NOMO-1 treated with dmso at 0.1 percent for 144 hours (cell line): ENCODE results near the gene MPG.
"Not testable (repeated sequence)": the region's sequence is repeated elsewhere in the genome, so short reads cannot be mapped to it uniquely, and the experiment has no call there.

Experiments
- DNase-seq: peaks from one replicate; lab custom pipeline; 2025; ENCODE audit not compliant: unreplicated experiment; lab: John Stamatoyannopoulos, UW

The MPG gene, protein sequence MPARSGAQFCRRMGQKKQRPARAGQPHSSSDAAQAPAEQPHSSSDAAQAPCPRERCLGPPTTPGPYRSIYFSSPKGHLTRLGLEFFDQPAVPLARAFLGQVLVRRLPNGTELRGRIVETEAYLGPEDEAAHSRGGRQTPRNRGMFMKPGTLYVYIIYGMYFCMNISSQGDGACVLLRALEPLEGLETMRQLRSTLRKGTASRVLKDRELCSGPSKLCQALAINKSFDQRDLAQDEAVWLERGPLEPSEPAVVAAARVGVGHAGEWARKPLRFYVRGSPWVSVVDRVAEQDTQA

DNA sequence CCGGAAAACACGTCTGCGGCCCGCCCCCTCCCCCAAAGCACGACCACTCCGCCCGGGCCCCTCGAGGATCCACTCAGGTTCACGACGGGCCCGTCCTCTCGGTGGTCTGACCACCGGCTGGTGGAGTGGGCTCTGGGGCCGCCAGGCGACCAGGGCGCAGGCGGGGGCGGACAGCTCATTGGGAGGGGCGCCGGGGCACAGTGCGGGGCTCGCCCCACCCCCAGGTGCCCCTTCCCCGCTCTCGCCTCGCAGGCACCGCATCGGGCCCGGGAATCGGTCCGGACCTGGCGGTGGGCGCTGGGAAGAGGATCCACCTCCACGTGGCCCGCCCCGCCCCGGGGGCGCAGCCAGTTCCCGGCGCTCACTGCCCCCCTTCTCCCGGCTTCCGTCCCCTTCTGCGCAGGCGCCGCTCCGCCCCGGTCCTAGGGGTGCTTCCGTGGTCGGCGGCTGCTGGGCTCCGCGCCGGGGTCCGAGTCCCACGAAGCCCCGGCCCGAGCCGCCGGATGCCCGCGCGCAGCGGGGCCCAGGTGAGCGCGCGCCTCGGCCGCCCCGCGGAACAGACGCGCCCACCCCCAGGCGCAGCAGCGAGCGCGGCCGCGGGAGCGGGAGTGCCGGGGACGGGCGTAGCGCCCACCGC, at the start of gene MPG:
TSS of gene MPG (plus strand) at position 419 of the 637 bp plus-strand sequence. CDS start at position 504, 85 bp downstream.
- peak; percentile 75 for DNase-seq

DNA sequence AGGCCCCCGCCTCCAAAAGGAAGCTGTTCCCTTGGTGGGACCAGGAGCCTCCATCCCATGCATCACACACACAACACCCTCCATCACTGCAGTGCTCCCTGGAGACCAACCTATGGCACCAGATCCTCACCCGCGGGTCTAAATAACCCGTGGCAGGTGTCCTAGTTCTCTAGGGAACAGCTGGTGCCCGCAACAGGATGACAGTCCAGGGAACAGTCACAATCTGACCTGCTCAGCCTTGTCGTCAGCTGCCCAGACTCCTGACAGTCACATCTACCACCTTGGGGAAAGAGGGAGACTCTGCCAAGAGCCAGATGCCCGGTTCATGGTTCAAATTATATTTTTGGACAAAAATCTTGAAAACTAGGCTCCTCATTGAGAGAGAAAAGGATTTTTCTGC, 47.4 kb upstream of the MPG start:
- DNase-seq = not testable (repeated sequence)

DNA sequence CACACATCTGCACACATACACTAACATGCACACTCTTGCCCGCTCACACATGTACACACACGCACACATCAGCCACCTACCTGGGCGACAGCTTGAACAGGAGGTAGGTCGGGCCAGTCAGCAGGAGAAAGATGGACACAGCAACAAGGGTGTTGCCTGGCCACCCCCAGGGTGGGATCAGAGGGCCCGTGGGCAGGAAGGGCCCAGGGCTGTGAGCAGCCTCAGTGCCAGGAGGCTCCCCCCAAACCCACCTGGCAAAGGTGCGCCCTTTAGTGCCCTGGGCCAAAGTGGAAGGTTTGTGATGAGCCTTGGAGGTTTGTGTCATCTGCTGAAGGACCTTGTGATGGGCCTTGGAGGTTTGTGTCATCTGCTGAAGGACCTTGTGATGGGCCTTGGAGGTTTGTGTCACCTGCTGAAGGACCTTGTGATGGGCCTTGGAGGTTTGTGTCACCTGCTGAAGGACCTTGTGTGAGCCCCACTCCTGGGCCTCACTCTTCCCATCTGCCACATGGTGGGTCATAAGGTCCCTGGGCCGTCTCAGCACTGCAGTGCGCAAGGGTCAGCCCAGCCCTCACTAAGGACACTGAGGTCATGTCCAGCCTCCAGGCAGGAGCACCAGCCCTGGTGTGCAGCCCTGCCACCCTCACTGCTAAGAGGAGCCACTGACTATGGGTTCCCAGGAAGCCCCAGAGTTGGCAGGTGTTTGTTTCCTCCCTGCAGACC, 44.7 kb upstream of the MPG start:
- not testable (repeated sequence) for DNase-seq

DNA sequence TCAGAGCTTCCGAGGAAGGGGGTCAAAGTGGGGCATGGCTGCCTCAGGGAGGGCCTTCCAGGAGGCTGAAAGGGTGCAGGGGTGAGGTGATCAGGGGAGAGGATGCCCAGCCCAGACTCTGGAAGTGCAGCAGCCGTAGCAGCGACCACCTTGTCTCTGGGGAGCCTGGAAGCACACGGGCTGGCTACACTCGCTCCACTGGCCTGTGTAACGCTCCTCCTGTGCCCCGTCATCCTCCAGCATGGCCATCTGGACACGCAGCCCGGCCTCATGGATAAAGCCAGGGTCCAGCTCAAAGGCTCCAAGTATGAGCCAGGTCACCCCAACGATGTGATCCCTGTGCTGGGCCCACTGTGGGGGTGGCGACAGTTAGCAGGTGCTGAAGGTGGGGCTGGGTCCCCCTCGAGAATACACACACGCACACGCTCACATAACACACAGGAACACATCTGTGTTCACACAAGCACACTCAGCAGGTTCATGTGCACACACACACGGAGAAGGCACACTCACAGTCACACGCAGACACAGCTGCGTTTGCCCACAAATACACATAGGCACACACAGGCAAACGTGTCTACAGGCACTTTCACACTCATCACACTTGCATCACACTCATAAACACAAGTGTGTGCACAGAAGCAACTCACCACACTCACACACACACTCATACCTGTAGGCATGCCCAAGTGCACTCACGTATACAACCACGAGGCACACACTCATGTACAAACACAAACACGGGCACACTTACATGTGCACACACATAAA, 44.0 kb upstream of the MPG start:
- no peak for DNase-seq

DNA sequence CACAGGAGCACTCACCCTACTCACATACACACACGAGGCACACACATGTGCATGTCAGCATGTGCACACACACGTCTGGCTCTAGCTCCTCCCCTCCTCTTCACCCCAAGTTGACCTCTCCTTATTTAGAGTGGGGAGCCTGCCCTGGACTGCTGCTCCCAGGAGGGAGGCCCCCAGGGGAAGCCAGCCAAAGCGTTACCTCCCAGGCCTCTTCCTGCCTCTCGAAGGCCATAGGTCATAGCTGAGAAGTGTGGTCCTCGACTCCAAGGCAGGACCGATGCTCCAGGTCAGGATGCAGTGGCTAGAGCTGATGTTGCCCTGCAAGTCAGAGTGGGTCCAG, 43.4 kb upstream of the MPG start:
- DNase-seq = no peak

DNA sequence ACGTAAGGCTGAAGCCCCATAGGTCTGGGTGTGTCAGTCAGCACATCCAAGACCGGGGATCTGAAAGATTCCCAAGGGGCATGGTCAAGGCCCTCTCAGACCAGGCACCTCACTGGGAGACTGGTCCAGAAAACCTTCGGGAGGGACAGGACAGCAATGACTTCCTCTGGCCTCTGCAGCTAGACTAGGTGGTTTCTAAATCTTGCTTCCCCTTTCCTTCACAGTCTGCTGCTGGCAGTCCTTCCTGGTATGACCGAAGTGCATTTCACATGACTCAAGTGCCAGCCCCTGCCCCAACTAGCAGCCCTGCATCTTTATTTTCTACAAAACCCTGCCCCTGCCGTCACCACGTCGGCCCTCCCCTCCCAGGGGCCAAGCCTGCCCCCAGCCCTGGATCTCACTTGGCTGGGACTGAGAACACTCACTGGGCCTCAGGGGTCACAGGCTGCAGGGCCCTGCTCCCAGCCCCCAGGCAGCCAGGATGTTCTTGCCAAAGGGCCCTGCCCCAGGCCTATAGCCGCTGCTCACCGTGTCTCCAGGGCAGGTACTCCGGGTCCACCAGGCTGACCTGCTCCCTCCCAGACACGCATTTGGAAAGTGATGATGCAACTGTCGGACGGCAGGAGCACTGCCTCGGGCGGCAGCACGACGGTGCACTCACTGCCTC, 42.9 kb upstream of the MPG start:
- peak; percentile 68 for DNase-seq

DNA sequence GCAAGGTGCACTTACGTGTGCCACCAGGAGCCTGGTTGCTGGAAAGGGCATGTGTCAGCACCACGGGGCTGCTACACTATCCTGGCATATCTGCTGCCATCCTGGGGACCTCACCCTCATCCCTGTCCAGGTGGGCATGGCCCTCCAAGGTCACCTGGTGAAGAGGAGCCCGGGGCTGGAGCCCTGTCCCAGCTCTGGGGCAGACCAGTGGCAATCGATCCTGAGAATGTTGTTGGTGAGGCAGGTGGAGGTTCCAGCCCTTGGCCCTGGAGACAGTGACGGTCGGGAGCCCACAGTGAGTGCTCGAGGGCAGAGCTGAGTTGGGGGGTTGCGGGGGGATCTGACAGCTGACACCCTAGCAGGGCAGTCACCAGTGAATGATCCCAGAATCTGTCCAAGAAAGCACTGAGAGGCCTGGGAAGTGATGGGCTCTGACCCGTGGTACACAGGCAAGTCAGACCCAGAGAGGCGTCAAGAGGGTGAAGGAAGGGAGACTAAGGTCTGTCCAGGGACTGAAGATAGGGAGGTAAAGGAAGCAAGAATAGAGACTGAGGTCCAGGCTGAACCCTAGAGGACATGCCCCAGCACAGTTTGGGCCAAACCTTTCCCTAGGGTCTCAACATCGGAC, 42.2 kb upstream of the MPG start:
- DNase-seq = no peak

DNA sequence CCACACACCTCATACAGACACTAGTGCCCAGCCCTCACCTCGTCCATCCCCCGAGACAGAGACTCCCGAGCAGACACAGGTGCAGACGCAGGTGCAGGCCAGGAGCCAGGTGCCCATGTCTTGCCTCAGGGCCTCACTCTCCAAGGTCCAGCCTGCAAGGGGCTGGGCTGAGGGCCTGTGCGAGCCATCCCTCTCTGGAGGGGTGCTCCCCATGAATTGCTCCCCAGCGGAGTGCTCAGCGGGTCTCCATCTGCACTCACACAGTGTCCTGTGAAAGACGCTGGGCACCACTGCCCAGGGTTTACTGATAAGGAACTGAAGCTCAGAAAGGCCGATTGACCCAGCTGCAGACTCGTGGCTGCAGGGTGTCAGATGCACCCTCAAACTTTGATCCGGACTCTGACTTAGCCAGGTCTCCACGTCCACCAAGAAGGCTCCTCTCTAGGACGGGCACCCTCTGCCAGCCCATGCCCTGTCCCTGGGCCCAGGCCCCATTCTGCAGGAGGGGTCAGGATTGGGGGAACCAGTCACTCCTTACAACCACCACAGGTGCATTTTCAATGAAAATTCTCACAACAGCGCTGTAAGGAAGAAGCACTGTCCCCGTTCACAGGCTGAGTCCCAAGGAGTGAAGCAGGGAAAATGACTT, 41.6 kb upstream of the MPG start:
- DNase-seq = no peak

DNA sequence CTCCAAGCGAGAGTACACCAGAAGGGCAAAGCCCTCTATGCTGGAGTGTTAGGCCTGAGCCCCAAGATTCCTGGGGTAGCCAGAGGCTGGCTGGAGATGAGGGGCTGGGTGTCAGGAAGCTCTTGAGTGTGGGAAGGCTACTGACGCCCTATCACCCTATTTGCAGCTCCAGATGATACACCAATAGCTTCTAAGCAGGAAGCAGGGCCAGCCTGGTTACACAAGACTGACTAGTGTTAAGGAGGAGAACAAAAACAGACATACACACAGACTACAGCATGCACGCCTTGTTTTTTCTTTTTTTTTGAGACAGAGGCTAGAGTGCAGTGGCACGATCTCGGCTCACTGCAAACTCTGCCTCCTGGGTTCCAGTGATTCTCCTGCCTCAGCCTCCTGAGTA, 40.5 kb upstream of the MPG start:
- peak; percentile 6 for DNase-seq

DNA sequence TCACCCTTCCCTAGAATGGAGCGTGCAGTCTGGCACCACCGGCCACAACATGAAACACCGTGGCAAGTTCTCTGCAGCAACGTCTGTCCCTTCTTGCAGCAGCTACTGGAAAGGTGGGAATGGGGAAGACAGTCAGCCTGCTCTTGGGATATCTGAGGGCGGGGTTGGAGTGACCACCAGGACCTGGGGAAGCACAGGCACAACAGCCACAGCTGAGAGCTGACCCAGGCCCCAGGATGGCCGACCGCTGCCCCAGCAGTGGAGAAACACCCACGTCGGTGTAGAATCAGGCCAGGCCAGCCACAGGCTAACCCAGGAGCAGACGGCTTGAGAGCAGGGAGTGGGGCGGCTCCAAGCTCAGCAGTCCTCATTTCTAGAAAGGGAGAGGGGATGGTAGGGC, 39.8 kb upstream of the MPG start:
- DNase-seq = not testable (repeated sequence)

DNA sequence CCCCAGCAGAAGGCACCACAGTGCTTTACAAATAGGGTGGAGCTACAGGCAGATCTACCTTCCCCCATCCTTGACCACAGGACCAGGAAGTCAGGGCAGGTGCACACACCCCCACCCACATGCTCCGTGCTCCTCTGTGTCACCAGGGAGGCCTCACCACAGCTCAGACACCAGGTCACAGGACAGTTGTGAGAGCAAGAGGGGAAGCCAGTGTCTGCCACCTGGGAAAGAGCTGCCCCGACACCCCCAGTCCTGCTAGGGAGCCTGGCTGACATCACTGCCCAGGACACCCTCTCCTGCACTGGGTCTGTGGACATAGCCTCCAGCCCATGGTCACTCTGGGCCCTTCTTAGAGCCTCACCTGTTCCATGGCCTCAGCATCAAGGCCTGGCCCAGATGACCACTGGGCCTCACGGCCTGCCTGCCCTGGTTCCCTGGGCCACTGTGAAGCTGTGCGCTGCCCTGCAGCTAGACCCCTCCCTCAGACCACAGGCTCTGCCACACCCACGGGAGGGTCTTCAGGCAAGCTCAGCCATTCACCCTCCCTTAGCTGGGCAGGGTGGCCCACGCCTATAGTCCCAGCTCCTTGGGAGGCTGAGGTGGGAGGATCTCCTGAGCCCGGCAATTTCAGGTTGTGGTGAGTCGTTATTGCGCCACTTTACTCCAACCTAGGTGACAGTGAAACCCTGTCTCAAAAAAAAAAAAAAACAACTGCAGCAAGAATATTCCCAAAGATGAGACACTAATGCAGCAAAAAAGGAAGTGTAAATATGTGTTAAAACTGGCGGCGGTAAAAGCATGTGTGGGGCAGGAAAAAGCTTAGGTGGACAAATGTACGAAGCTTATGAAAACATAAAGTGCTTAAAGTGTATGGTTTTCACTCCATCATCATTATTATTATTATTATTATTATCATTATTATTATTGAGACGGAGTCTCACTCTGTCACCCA, 38.8 kb upstream of the MPG start:
- DNase-seq = peak; percentile 46

DNA sequence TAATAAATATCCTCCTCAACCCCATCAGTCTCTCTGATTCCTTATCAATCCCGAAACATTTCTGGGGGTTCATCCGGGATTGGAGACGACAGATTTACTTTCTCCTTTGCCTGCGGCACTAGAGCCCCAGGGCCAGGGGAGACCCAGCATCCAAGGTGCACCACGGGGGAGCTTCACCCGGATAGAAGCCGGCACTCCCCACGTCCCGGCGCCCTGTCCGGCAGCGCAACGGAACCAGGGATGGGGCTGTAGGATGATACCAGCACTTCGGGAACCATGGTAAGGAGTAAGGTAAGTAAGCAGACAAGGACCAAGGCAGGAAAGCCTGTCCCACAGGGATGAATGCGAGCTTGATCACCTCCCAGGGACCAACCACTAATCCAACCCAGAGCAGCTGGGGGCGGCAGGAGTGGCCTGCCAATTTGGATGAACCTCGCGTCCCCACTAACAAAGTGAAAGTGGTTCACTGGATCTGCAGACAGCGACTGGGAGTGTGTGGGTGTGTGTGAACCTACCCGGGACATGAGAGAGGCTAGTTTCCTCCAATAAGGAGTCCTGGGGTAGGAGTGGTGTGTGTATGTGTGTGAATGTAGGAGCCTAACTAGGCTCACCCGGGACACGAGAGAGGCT, 36.5 kb upstream of the MPG start:
- no peak for DNase-seq

DNA sequence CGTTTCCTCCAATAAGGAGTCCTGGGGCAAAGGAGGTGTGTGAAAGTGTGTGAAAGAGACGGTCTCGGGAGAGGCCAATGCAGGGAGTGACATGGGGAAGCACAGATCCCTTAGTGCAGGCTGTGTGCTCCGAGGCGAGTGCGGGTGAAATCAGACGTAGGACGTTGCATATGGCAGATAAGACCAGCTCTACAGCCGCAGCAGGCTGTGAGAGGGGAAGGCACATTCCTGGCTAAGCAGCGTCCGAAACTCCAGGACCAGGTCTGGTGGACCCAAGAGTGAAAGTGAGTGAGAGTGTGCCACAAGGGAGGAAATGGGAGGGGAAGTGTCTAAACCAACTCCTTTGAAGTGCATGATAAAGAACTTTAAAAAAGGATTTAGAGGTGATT, 36.0 kb upstream of the MPG start:
- DNase-seq = no peak

DNA sequence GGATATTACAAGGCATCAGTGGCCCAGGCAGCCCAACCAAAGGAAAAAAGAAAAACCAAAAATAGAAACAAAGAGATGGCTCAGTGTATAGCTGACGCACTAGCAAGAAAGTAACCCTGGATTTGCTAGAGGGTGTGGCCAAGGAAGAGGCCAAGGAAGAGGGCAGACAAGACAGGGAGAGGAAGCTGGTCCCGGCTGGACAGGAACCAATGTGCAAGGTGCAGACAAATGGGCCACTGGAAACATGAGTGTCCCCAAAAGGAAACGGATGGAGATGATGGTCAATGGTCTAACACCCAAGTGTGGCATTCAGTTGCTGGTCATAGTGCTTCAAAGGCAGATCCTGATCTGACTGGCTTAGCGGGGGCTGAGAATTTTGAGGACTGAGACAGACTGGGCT, 35.3 kb upstream of the MPG start:
- DNase-seq = no peak

DNA sequence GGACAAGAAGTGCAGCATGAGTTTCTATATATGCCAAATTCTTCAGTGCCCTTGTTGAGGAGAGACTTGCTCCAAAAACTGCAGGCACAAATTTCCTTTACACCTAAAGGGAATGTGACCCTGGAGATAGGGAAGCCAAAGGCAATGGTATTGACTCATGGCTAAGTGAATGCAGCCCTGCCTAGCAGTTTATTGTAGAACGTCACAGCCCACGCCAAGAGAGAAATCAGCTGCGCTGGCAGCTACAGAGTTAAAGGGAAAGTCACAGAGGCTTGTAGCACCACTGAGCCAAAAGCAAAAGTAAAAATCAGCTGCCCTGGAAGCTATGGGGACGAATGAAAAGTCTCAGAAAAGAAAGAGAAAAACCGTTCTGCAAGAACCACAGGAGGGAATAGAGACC, 34.7 kb upstream of the MPG start:
- no peak for DNase-seq

DNA sequence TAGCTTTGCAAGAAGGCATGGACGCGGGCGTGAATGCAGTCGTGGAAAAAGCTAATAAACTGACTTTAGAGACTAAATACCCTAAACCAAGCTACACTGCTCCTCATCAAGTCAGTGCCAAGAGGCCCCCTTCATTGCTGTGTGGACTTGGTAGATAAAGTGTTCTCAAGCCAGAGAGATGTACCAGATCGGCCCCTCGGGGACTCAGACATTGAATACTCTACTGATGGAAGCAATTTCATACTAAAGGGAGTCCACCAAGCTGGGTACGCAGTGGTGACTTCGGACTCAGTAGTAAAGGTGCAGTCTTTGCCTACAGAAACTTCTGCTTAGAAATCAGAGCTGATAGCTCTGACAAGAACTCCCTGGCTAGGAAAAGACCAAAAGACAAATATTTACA, 33.4 kb upstream of the MPG start:
- DNase-seq = no peak

DNA sequence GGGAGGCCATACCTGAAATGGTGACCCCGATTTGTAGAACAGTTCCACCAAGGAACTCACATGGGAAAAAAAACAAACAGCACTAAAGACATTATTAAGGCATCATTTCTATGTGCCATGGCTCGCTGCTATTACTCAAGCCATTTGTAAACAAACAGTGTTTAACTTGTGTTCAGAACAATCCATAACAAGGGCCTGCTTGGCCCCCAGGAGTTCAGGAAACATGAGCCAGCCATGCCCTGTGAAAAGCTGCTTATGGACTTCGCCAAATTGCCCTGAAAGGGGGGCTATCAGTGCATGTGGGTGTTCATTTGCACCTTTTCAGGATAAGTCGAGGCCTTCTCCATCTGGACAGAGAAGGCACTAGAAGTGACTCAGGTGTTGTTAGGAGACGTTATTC, 32.6 kb upstream of the MPG start:
- DNase-seq = no peak

DNA sequence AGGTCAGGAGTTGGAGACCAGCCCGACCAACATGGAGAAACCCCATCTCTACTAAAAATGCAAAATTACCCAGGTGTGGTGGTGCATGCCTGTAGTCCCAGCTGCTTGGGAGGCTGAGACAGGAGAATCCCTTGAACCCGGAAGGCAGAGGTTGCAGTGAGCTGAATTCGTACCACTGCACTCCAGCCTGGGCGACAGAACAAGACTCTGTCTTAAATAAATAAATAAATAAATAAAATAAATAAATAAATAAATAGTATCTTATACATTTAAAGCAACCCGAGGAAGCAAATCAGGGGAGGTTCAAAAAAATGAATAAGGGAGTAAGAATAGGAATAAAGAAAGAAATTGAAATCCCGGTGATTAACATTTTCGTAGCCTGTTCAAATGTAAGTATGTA, 31.5 kb upstream of the MPG start:
- not testable (repeated sequence) for DNase-seq

DNA sequence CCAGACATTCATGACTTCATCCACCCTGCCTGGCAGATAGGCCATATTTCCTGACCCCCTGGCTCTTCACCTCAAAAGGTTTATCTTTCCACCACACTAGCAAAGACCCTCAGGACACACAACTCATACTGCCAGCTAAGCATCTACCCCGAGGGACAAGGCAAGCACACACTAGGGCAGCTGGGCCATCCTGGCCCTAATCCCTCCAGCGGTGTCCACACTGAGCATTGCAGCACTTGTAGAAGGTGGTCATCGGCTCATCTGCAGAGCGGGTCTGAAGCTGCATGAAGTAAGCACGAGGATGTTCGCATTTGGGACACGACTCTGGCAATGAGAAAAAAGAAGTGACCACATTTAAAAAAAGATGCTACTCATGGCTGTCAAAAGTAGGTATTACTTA, 30.8 kb upstream of the MPG start:
- no peak for DNase-seq
